Pancreas (tissue), 10 donors: ENCODE measurements around the gene AP3B1. TPM values are rescaled to one million over a fixed set of nuclear protein-coding genes. Genes with fewer than 3 reads are reported as not detected.

Experiments
- ATAC-seq, 4 donors: fragments of 200-7000 bp; cut with Tn5 transposase; one replicate each; pipeline versions ENCODE4 v1.8.0 to v1.9.1; 2020; ENCODE audit warnings: mild to moderate bottlenecking in 4 of 4, moderate library complexity in 4 of 4
- DNase-seq, 6 donors: peaks; one replicate each; pipeline ENCODE4 v3.0.0-alpha.2; 2020
- FAIRE-seq: peaks from 2 replicates; lab custom pipeline; 2012; peaks lifted over from hg19 to GRCh38; lab: Jason Lieb, UNC
- H3K27ac ChIP-seq, 4 donors: fragments of 200-600 bp; sonication (generic); 1 replicate in 3 of 4; 2 replicates in 1 of 4; pipeline versions ENCODE4 v1.5.0 to v1.8.0; 2020
- H3K27me3 ChIP-seq, 4 donors: fragments of 200-600 bp; one replicate each; pipeline ENCODE4 v1.8.0; 2021
- H3K36me3 ChIP-seq, 3 donors: fragments of 200-600 bp; sonication (generic) in 1 of 3; one replicate each; pipeline versions ENCODE4 v1.5.0 to v1.8.0; 2020 to 2021
- H3K4me1 ChIP-seq, 3 donors: fragments of 200-600 bp; one replicate each; pipeline ENCODE4 v1.8.0; 2021
- H3K4me3 ChIP-seq, 4 donors: fragments of 200-600 bp; sonication (generic) in 2 of 4; one replicate each; pipeline versions ENCODE4 v1.5.0 to v1.8.0; 2020 to 2021
- H3K9me3 ChIP-seq, 4 donors: fragments of 200-600 bp; one replicate each; pipeline ENCODE4 v1.8.0; 2021
- CTCF ChIP-seq, 4 donors: fragments of 200-600 bp; sonication (generic) in 3 of 4; IDR thresholded peaks; one replicate each; pipeline versions ENCODE4 v1.5.0 to v1.8.0; 2021; ENCODE audit warnings: antibody characterized with exemption in 4 of 4
- WGBS, 2 donors: extraction: QIAGEN DNeasy Blood & Tissue Kit; methylation state at CpG; one replicate each; pipeline ENCODE4 v1.1.7; 2013; 5-methylcytosine and 5-hydroxymethylcytosine counted together
- intact Hi-C, 3 donors: fragments of 100-400 bp; cut with DNase I; formaldehyde crosslinking; loops; one replicate each; pipeline versions ENCODE4 v1.11.1 to v1.14.2; 2022
- polyA plus RNA-seq, 2 donors: library from polyadenylated mRNA; stranded (reverse); fragments of 200-250 nt; gene quantifications; one replicate each; pipeline ENCODE4 v1.2.3, GENCODE V29; 2013
- total RNA-seq, 6 donors: library from RNA; stranded (reverse); fragmentation: NEBNext Ultra II Directional in 4 of 6; extraction: Animal tissue kit (Norgen Biotek cat#: 25700) in 4 of 6; gene quantifications; one replicate each; pipeline versions ENCODE4 v1.2.1 to v1.2.4, GENCODE V29; 2021 to 2023
- donor health status: healthy with polysubstance abuse.
- donor health status: DM: no; HTN: no; CAD: no; lungs with moderate emphysema.
- donor health status: DM: no; HTN: no; CAD: no.
- donor health status: control.
- donor health status: control.
- donor health status: Bipolar disorder and iron deficiency.
- donor health status: DM: yes; HTN: yes; CAD: no.
- donor health status: DM: no; HTN: no; CAD: no.
- donor health status: DM: no; HTN: no; CAD: no.
- donor health status: DM: yes; HTN: yes; CAD: no.

Gene AP3B1
- total and polyA plus RNA-seq, 8 donors = 11.9 to 26.0 (median 18.2) TPM

GRCh38 chr5:78127875-78128274 lies 166.6 kb downstream of the AP3B1 start:
- Histone ChIP-seq H3K36me3 (no peaks in the 10 kb centered on the region), H3K4me3 (no peak overlapping the region), H3K27ac (no peak overlapping the region), H3K27me3 (no peaks in the 10 kb centered on the region), H3K9me3 (no peaks in the 10 kb centered on the region), H3K4me1 (no peaks in the 10 kb centered on the region)
- intact Hi-C loops = no loop called here
- ATAC-seq (no peak), DNase-seq (no peak), FAIRE-seq (no peak)
- WGBS, 2 donors = 89 to 93% methylated on average over 3 of the region's 3 CpGs
- TF ChIP-seq CTCF (IDR thresholded peaks at IDR 0.05) = no peak

GRCh38 chr5:78126536-78126935 lies 168.0 kb downstream of the AP3B1 start:
- intact Hi-C loops = no loop called here
- DNase-seq (no peak), ATAC-seq (no peak), FAIRE-seq (no peak)
- no peaks in the 10 kb centered on the region for H3K36me3 ChIP-seq
- 93 to 95% methylated on average over 1 of the region's 1 CpG for WGBS, 2 donors
- H3K27ac ChIP-seq = no peak overlapping the region
- no peaks in the 10 kb centered on the region for H3K9me3 ChIP-seq
- H3K4me3 ChIP-seq = no peak overlapping the region
- no peaks in the 10 kb centered on the region for H3K4me1 ChIP-seq
- H3K27me3 ChIP-seq = no peaks in the 10 kb centered on the region
- TF ChIP-seq CTCF (IDR thresholded peaks at IDR 0.05) = no peak

DNA sequence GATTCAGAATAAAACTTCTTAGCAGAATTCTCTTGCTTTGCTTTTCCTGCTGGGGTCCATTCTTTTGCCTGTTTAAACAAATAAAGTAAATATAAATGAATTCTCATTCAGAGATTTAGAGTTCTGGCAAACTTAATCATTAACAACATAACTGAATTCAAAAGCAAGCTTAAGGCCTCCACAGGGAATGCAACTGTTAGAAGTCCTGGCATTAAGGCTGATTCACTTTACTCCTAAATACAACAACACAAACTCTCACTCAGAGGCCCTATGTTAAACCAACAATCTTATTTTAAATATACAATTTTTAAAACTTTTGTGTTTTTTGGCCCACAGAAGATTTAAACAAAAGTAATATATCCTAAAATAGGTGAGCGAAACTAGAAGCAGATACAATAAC lies 178.3 kb downstream of the AP3B1 start:
- DNase-seq (no peak), FAIRE-seq (no peak), ATAC-seq (peak in 1 of 4 donors; percentile 40)
- Histone ChIP-seq H3K36me3 (peaks cover 0 to 6% (median 0%) of the 10 kb centered on the region in 3 donors), H3K4me1 (peaks cover 0 to 10% (median 3%) of the 10 kb centered on the region in 3 donors), H3K4me3 (no peak overlapping the region), H3K9me3 (no peaks in the 10 kb centered on the region), H3K27ac (no peak overlapping the region), H3K27me3 (no peaks in the 10 kb centered on the region)
- no peak for TF ChIP-seq CTCF (IDR thresholded peaks at IDR 0.05)
- WGBS, 2 donors = 91% methylated on average over 1 of the region's 1 CpG
- intact Hi-C loops = no loop called here

DNA sequence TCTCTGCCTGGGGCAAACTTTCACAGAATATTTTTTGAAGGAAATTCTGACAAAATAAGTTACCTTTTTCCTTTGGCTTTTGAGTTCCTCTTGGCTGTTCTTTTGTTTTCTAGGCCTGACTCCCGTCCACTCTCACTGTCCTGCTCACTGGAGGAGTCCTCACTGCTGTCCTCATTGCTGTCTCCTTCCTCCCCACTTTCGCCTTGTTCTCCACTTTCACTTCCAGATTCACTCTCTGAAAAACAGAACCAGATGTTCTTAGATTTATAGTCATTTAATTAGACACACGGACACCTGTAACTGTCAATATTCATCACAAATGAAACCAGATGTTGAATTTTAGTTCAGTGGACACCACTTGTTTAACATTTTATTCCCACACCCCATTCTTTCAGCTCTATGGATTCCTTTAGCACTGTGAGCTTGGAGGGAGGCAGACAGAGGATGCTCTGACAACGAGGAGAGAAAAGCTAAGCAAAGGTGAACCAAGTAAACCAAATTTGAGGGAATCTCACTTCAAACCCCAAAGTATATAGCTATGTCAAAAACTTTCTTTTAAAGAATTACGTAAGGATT lies 180.7 kb downstream of the AP3B1 start:
- WGBS, 2 donors = 89 to 90% methylated on average over 5 of the region's 5 CpGs
- Histone ChIP-seq H3K36me3 (peaks cover 0 to 6% (median 0%) of the 10 kb centered on the region in 3 donors), H3K27me3 (no peaks in the 10 kb centered on the region), H3K27ac (no peak overlapping the region), H3K4me3 (no peak overlapping the region), H3K9me3 (no peaks in the 10 kb centered on the region), H3K4me1 (peaks cover 0 to 10% (median 3%) of the 10 kb centered on the region in 3 donors)
- DNase-seq (no peak), ATAC-seq (peak in 2 of 4 donors; percentile 58 to 77), FAIRE-seq (no peak)
- no peak for TF ChIP-seq CTCF (IDR thresholded peaks at IDR 0.05)
- intact Hi-C loops = no loop called here

GRCh38 chr5:78112931-78113330 lies 181.6 kb downstream of the AP3B1 start:
- no peak overlapping the region for H3K27ac ChIP-seq
- WGBS, 2 donors = 93 to 94% methylated on average over 10 of the region's 10 CpGs
- intact Hi-C loops = no loop called here
- TF ChIP-seq CTCF (IDR thresholded peaks at IDR 0.05) = no peak
- H3K4me3 ChIP-seq = no peak overlapping the region
- no peaks in the 10 kb centered on the region for H3K9me3 ChIP-seq
- peaks cover 0 to 10% (median 3%) of the 10 kb centered on the region in 3 donors for H3K4me1 ChIP-seq
- no peaks in the 10 kb centered on the region for H3K27me3 ChIP-seq
- peak in 2 of 4 donors; percentile 60 to 77 for ATAC-seq
- DNase-seq = peak in 1 of 6 donors; percentile 15
- peaks cover 0 to 6% (median 0%) of the 10 kb centered on the region in 3 donors for H3K36me3 ChIP-seq
- no peak for FAIRE-seq
